GM19452 (cell line): Measurements from ENCODE around the gene C1orf115.
"Not testable (repeated sequence)": the region's sequence is repeated elsewhere in the genome, so short reads cannot be mapped to it uniquely, and the experiment has no call there.

ENCODE experiments used
- ATAC-seq: cut with Tn5 transposase; IDR thresholded peaks from one replicate; pipeline ENCODE4 v1.9.1; 2021; ENCODE audit not compliant: unreplicated experiment

Gene C1orf115

GRCh38 chr1:220690140-220691052 lies at the start of gene C1orf115:
C1orf115 (plus strand) TSS chr1:220690363; CDS start chr1:220690403, 40 bp downstream.
- ATAC-seq = peak; percentile 97

DNA sequence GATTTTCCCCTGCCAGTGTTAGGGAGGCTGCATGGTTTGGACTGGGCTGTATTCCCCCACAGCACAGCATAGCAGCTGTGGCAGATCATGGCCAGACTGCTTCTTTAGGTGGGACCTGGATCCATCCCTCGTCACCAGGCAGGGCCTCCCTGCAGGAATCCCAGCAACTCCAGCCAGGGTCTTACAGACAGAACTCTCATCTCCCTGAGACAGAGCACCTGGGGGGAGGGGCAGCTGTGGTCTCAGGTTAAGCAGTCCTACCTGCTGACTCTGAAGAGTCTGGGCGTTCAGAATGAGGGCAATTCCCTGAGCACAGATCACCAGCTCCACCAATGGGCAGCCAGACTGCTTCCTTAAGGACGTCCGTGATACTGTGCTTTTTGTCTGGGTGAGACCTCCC lies 47.9 kb upstream of the C1orf115 start:
- ATAC-seq = no peak

DNA sequence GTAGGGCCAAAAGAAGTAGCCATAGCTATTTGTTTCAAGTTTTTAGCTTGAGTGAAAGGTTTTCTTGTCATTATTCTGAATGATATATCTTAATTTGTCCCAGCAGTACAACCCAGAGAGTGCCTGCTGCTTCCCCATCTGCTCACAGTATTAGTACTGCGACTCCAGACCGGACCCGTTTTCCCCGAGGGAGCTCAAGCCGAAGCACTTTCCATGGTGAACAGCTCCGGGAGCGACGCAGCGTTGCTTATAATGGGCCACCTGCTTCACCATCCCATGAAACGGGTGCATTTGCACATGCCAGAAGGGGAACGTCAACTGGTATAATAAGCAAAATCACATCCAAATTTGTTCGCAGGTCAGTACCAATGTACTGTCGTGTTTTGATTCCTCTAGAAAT lies 37.2 kb upstream of the C1orf115 start:
- no peak for ATAC-seq

- peak; percentile 89 for ATAC-seq
Observed at GRCh38 chr1:220655509-220655908, 34.7 kb upstream of the C1orf115 start.

- peak; percentile 23 for ATAC-seq
Observed at GRCh38 chr1:220655961-220656740, 34.0 kb upstream of the C1orf115 start.

- no peak for ATAC-seq
Observed at GRCh38 chr1:220666349-220666748, 23.8 kb upstream of the C1orf115 start.

GRCh38 chr1:220669005-220669404 lies 21.2 kb upstream of the C1orf115 start:
- no peak for ATAC-seq

- no peak for ATAC-seq
Observed at GRCh38 chr1:220670365-220670764, 19.8 kb upstream of the C1orf115 start.

GRCh38 chr1:220673921-220674320 lies 16.2 kb upstream of the C1orf115 start:
- no peak for ATAC-seq

GRCh38 chr1:220677251-220677650 lies 12.9 kb upstream of the C1orf115 start:
- ATAC-seq = no peak

GRCh38 chr1:220680085-220680687 lies 10.0 kb upstream of the C1orf115 start:
- ATAC-seq = peak; percentile 91

DNA sequence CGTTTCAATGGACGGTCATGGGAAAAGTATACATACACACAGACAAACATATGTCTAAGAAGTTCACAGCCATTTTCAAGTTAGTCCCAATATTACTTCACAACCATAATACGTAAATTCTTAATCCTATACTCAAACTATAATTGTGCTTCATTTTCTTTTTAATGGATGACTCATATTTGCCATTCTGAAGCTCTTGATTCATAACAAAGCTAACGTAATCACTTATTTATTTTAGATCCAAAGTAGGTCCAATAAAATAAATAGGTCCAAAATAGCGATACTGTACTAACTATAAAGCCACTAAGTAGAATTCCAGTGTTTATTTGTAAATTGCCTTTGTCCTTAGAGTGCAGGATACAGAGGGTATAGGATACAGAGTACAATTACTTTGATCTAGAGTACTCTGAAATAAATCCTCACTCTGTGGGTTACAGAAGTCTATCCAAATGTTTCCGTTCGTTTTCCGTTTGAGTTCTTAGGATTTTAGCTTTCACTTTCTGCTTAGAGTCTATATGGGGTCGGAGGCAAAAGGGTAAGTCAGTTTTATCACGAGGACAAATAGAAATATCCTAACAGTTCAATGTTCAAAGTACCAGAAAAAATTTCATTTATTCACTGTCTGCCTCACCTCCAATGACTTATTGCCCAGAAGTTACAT lies 8.8 kb upstream of the C1orf115 start:
- no peak for ATAC-seq

DNA sequence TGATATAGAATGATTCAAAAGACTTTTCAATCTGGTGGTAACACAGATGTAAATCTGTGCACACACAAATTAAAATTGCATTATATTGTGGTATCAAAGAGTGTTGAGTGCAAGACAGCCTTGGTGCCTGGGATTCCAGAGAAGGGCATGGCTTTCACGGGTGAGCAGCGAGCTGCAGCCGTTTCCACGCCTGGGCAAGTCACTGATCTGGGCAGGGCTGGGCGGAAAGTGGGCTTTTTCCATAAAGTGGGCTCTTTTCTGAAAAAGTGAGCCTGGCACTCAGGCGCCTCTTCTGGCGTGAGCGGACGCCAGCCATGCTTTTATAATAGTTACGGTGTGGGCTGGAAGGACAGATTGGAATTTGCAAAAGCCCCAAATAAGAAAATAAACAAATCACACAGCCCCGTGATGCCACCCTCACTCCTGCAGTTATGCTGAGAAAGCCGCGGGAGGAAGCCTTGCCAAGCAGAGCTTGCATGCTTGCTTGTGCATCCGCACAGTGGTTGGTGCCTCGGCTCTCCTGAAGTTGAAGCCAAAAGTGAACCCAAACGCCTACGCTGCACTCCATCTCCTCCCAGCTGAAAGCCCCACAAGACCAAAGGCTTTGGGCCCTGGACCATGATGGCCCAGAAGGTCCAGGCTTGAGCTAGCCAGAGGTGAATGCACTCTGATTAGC lies 7.1 kb upstream of the C1orf115 start:
- ATAC-seq = no peak

GRCh38 chr1:220683716-220684115 lies 6.4 kb upstream of the C1orf115 start:
- not testable (repeated sequence) for ATAC-seq

GRCh38 chr1:220684890-220685289 lies 5.3 kb upstream of the C1orf115 start:
- ATAC-seq = no peak

DNA sequence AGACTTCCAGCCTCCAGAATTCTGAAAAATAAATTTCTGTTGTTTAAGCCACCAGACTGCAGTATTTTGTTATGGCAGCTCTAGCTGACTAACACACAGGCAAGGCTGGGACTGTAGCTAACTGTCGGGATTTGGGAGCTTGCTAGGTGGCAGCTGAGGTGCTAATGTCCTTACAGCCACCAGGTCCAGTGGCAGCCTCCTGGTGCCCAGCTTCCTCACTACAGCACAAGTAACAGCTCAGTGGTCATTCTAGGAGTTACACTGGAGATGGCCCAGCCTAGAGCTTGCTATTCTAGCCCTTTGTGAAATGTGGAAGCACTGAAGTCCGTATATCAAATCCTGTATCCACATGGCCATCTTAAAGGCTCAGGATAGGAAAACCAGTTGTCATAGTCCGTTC lies 4.3 kb upstream of the C1orf115 start:
- ATAC-seq = no peak

GRCh38 chr1:220687809-220688208 lies 2.4 kb upstream of the C1orf115 start:
- ATAC-seq = no peak

- no peak for ATAC-seq
Observed at GRCh38 chr1:220689666-220690065, 497 bp upstream of the C1orf115 start.

- ATAC-seq = no peak
Observed at GRCh38 chr1:220691053-220691684, 1.0 kb downstream of the C1orf115 start.
